Brain pericyte (primary cell): Measurements from ENCODE around the gene ATP2A3.
"Not testable (repeated sequence)": the region's sequence is repeated elsewhere in the genome, so short reads cannot be mapped to it uniquely, and the experiment has no call there.

Experiments
- DNase-seq: peaks from one replicate; pipeline ENCODE4 v3.0.0-alpha.2; 2012; ENCODE audit warnings: low read depth, low spot score

The ATP2A3 gene

DNA sequence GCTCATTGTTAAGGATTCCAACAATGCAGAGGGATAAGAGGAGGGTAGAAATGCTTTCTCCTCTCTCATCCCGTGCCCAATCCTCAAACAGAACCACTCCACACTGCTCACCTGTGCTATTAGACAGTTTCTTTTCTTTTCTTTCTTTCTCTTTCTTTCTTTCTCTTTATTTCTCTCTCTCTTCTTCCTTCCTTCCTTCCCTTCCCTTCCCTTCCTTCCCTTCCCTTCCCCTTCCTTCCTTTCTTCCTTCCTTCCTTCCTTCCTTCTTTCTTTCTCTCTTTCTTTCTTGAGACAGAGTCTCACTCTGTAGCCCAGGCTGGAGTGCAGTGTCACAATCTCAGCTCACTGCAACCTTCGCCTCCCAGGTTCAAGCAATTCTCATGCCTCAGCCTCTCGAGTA lies 27.5 kb upstream of the ATP2A3 start:
- DNase-seq = not testable (repeated sequence)

DNA sequence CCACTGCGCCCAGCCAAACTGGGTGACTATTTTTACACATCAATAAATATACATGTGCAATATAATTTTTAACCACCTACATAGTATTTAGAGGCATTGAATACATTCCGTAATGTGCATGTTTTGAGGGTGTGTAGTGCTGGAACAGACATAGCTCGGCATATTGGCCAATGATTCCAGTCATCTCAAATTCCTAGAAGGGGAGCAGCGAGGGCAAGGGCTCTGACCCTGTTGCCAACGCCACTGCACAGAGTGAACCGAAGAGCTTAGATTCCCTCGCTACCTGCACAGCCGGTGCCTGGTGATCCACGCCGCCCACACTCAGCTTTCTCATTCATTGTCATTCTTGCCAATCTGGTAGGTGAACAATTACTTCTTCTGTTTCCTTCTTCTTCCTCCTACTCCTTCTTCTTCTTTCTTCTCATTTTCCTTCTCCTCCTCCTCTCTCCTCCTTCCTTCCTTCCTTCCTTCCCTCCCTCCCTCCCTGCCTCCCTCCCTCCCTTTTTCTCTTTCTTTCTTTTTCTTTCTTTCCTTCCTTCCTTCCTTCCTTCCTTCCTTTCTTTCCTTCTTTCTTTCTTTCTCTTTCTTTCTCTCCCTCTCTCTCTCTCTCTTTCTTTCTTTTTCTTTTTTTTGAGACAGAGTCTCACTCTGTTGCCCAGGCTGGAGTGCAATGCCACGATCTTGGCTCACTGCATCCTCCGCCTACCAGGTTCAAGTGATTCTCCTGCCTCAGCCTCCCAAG lies 26.3 kb upstream of the ATP2A3 start:
- no peak for DNase-seq

DNA sequence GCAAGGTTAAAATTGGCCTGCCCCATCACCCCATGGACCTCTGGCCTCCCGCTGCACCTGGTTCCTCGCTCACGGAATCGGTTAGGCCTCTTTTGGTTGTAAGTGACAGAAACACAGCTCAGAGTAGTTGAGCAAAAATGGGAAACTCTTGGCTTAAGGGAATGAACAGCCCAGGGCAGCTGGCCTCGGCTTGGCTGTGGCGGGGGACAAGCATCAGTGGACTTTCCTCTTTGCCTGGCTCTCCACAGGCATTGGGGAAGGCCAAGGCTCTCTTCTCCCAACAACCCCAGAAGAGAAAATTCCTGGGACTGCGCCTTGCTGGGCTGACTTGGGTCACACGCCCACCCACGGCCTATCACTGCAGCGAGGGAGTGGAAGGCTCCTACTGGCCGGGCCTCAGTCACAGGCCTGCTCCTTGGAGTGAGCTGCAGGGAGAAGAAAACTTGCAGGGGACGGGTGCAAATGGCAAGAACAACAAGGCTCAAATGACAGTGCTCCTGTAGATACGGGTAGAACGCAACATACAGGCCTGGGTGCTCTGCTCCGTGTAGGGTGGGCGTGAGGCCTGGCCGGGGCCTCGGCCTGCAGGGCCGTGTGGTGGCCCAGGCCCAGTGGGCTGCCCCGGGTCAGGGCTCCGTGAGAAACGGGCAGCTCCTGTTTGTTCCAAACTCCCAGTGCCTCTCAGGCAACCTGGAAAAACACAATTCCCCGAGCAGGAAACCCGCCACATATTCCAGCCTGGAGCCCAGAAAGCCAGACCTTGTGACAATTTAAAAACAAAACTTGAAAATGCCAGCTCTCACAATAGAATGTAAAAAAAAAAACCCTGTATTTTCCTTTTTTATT lies 25.0 kb upstream of the ATP2A3 start:
- DNase-seq = no peak

DNA sequence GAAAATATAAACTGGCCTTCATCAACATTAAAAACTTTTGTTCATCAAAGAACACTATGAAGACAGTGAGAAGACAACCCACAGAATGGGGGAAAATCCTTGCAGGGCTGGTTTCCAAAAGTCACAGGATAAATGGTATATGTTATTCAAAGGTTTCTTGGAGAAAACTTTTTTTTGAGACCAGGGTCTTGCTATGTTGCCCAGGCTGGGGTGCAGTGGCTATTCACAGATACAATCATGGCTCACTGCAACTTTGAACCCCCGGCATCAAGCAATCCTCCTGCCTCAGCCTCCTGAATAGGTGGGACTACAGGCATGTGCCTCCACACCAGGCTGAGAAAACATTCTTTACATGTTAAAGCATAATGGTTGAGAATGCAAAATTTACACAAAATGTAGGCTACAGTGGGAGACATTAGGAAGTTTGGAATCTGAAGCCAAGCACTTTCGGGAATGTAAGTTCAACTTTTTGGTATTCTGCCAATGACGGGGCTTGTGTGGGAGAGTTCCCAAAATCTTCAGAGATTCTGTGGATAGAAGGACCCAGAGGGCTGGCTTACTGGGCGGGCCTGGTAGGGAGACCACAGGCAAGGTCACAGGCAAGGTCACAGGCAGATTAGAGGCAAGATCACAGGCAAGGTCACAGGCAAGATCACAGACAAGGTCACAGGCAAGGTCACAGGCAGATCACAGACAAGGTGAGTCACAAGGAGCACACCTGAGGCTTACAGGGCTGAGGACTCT lies 24.2 kb upstream of the ATP2A3 start:
- DNase-seq = no peak

DNA sequence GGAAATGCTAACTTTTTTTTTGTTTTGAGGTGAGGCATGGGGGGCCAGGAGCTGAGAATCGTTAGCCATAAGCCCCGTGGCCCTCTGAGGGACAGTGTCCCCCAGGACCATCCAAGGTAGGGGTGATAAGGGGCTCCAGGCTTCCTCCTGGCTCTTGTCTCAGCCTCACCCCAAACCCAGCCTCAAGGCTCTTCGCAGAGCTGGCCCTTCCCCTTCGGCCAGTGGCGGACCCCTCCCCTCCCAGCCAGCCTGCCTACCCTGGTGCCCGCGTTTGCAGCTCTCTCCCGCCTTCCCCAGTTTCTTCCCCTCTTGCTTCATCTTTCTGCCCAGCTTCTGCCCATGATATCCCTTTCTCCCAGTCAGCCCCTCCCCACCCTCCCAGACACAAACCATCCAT lies 22.7 kb upstream of the ATP2A3 start:
- DNase-seq = no peak

DNA sequence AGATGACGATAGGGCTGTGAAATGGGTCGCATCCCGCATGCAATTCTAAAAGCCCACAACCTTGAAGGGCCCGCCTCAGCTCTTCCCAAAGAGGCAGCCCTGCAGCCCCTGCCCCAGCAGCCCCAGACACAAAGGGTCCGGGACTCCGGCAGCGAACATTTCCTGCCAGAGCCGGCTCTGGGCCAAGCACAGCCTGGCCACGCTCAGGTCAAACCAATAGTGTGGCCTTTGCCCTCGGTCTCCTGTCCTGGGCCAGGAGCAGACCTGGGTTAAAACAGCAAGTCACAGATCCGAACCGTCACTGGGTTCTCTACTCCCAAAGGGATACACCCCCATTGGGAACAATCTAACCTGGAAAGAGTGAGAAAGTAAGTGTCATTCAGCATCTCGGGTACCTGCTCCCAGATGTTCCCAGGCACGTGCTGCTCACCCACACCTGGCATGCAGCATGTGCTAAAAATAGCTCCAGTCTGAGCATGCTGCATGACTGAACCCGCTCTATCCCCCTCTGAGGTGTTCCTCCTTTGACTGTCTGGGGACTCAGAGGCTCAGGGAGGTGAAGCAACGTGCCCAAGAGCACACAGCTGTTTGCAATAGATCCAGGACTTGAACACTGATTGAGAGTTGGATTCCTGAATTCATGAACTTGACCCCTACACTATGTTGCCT lies 22.2 kb upstream of the ATP2A3 start:
- no peak for DNase-seq

DNA sequence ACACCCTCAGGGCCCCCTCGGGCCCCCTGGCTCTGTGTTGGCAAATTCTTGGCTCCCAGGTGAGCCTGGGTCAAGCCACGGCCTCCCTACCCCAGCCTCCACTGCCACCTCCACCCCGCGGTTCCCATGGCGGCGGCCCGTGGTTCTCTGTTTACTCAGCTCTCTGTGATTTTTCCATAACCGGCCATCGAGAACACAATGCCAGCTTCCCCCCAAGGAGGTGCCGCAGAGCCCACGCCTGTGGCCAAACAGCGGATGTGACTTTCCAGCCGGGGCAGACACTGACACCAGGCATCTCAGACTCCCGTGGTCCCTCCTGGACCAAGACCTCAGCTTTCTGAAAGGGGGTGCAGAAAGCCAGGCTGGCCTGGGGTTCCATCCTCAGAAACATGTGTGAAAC lies 21.6 kb upstream of the ATP2A3 start:
- no peak for DNase-seq

DNA sequence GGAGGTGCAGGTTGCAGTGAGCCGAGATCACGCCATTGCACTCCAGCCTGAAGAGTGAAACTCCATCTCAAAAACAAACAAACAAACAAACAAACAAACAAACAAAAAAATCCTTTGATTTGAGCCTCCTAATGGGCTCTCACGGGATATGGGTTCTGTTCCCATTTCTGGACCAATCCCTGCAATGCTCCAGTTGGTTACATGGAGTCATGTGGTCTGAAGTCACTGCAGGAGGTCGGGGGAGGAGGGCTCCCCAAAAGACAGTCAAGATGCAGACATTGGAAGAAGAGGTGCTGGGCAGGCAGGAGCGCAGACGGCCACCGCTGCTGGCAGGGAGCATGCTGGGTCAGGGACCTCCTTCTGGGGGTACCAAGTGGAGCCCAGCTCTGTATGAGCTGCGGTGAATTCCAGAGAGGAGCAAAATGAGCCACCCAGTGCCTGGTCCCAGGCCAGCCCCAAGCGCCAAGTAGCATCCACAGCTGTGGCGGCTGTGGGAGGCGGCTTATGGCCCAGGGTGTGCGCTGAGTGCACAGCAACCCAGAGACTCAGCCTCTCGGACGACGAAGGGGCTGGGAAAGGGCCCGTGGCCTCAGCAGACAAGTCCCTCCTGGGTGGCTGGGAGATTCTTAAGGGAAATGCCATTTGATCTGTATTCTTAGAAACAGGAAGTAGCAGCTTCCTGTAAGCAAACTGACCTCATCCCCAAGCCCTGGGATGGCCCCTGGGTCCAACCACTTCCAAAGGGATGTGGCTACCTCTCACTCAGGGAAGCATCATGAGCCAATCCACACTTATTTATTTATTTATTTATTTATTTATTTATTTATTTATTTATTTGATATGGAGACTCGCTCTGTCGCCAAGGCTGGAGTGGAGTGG lies 19.6 kb upstream of the ATP2A3 start:
- no peak for DNase-seq

DNA sequence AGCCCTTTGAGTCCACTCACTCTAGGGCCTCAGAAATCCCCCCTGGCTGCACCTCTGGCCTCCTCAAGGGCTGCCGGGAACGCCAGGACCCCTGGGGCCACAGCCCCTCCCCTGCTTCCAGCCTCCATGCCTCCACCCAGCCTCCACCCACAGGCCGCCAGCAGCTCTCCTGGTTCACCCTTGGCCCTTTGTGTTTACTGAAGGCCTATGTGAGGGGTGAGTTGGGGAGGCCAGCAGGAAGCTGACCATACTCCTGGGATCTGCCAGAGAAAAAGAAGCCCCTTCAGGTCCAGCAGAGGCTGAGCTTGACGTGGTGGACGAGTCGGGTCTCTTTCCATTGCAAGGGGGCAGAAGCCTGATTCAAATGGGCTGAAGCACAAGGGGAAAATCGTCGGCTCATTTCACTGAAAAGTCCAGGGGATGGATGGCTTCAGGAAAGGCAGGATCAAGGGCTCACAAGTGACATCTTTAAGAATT lies 18.3 kb upstream of the ATP2A3 start:
- DNase-seq = no peak

DNA sequence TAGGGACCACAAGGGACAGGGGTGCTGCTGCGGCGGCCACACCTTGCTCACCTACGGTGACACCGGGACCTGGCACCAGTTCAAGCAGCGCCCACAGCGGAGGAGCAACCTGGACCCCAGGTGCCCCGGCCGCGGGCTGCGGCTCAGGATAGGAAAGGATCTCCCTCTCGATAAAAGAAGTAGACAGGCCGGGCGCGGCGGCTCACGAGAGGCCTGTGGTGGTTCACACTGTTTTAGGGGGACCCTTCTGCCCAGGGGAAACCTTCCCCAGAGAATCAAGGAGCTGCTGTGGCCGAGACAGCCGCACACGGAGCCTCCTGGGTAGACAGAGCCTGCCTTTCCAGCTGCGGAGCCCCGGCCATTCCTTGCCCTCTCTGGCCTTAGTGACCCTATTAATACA lies 17.9 kb upstream of the ATP2A3 start:
- DNase-seq = no peak

DNA sequence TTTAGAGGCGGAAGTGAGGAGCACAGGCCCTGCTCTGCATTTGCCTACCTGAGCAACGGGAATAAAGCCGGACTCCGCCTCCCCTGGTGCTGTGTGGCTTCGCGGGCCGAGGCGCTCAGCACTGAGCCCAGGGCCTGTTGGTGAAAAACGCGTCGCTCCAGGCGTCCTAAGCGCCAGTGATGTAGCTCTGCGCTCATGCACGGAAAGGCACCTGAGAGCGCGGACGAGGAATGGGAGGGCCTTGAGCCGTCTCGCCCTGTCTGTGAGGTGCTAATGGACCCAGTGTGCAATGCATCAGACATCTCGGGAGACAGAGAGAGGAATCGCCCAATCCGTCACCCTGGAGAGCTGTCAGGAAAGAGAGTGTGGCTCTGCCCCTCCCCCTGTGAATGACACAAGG lies 17.2 kb upstream of the ATP2A3 start:
- no peak for DNase-seq

DNA sequence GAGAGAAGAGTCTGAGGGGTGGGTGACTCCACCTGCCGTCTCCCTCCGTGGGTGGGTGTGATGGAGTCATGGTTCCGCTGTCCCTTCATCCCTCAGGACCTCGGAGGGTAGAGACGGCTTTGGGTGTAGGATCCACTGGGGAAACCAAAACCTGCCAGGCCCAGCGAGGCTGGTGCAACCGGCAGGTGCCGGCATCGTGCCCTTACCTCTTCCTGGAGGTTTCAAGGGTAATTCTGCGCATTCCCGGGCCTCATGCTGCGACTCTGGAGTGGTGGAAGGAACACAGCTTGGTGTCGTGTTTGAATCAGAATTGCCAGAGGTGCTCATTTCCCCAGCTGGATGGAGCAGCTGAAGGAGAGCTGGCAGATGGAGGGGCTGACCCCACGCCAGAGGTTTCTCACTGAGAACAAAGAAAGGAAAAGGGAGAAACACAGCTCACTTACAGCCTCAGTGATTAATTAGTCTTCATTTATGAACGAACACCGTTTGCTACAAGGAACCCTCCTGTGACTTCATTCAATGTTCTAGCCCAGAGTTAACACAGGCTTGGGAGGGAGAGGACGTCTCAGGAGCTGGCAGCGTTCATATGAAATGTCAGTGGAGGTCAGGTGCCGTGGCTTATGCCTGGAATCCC lies 16.3 kb upstream of the ATP2A3 start:
- no peak for DNase-seq

DNA sequence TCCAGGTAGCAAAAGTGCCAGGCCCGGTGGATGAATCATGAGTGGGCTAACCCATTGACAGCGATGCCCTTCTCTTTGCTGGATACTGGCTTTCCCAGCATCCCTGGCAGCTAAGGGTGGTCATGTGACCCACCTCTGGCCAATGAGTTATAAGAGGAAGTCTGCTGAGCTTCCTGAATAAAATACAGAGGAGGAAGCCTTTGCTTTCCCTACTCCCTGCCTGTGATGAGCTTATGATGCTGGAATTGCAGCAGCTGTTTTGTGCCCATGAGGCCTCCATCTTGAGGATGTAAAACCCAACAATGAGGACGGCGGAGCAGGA lies 15.0 kb upstream of the ATP2A3 start:
- no peak for DNase-seq

DNA sequence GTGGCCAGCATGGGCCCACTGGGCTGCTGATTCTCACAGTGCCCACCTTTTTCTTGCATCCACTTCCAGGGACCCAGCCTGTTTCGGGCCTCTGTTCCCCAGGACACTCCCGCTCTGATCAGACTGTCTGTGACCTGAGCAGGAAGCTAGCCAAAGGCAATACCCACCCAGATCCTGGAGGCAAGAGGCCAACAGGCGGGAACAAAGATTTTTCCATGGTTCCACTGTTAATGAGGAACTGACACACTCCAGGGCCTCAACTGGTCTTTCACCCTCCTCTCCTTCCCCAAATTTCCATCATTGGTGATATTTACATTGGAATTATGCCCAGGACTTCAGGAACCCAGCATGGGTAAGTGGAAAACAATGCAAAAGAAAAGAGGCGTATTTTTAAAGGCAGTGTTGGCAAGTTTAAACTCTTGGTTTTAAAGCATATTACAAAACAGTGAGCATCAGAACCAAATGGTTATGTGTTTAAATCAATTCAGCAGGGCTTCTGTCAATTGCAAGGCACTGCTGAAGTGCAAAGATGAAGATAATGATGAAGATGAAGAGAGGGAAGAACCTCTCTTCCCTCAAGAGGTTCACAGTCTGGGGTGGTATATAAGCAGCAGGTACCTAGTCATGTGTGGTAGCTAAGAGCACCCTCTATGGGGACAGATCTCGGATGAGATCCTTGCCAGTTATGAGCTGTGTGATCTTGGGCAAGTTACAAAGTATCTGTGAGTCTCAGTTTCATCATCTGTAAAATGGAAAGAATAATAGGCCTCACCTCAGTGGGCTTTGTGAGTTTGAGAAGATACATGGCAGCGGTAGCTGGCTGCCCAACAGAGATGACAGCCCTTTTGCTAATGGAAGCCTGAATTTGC lies 14.4 kb upstream of the ATP2A3 start:
- no peak for DNase-seq

DNA sequence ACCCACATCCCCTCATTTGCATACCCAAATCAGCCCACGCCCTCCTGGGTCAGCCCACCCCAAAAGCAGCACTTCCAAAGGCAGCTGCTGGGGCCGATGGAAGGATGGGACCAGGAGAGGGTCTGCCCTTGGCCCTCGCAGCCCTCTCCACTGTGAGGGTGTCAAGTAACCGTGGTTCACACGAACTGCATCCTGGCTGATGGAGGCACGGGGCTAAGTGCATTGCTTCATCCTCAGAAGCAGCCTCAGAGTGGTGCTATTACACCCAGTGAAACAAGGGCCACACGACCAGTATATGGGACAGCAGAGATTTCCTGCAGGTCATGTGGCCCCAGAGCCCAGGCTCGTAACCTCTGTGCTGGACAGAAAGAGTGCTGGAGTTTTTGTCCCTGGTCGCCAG lies 13.2 kb upstream of the ATP2A3 start:
- DNase-seq = no peak

DNA sequence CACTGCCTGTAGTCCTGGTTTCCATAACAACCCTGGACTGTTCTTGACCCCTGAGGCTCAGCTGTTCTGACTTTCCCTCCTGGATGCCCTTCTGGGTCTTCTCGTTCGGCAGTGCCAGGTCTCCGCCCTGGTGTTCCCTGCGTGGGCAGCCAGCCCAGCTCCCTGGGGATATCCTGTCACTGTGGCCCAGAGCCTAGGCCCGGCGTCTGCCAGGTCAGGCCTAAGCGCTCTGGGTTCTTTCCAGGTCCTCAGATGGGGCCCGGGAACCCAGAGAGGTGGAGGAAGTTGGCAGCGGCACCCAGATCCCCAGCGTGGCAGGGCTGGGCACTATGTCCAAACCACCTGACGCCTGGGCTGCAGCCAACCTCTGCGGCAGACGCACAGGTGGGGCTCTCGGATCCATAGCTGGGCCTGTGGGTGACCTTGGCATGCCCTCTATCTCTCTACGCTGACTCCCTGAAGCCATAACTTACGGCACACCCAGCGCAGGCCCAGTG lies 12.5 kb upstream of the ATP2A3 start:
- no peak for DNase-seq

DNA sequence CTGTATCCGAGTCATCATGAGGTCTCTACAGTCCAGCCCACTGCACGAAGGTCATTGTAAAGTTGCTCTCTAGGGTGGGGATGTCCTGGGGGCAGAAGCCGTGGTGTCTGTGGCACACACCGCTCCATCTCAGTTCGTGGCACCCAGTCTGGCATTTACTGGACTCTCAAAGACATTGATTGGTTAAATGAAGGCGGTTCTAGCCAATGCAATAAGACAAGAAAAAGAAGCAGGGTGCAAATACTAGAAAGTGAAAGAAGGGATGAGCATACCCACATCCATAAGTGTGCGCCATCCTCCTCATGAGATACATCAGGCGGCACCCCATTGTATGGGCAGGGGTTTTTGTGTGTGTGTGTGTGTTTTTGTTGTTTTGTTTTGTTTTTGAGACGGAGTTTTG lies 10.7 kb upstream of the ATP2A3 start:
- DNase-seq = no peak

DNA sequence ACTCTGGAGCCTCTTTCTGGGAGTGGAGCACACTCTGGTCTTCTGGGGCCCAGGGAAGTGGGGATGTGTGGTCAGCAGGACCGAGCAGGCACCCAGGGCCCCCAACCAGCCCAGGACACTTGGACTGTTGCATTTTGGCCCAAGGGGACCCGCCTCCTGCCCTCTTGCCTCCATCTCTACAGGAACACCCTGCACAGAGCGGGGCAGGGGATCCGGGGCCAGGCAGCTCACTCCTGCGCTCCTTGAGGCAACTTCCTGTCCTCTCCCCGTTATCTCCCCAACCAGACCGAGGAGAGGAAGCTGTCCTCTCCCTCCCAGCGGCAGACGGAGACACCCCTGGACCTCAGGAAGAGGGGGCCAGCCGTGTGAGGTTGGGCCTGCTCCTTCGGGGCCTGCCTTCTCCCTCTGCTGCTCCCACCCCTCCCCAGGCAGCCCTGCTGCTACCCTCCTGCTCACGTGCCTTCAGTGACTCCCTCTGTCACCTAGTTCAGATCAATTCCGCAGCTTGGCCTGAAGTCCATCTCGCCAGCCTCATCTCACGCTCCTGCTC lies 10.0 kb upstream of the ATP2A3 start:
- DNase-seq = no peak
